ENCODE measurements around the gene EDN2. TPM values are rescaled to one million over a fixed set of nuclear protein-coding genes. Genes with fewer than 3 reads are reported as not detected.
A peak's percentile ranks its signal among the peaks of the same experiment; 100 is the strongest.

Gene EDN2
- not detected for total RNA-seq

DNA sequence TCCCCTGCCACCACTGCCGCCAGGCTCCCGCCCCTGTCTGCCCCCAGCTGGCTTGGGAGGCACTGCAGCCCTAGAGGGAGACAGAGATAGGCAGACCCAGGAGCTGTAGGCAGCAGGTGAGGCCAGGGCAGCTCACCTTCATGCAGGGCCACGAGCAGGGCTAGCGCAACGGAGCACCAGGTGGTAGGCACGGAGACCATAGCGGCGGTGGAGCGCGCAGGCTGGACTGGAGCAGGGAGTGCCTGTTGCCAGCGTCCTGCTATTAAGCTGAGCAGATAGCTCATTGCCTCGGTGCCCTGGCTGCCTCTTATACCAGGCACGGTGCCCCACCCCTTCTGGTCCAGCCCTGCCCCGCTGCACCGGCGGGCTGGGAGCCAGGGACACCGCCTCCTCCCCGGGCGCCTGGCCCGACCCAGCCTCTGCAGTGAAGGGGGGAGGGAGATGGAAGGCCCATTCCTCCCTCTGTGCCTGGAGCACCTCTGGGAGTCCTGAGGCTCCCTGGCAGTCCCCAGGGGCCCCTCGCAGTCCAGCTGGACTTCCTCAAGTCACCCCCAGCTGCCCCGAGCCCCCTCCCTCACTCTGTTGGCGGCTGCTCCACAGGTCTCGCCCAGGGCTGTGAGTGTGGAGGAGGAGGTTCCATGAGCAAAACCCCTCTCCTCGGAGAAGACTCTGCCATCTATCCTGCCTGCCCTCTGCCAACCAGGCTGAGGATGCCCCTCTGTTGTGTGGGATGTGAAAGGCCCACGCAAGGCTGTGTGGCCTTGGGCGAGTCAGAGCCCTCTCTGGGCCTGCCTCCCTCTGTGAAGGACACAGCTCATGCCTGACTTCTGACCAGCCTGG lies at the start of gene EDN2:
TSS of gene EDN2 (minus strand) at position 282 of the 840 bp plus-strand sequence. CDS start at position 200, 82 bp downstream.
- Mint-ChIP-seq H3K27me3 (peaks cover 26% of the 10 kb centered on the region), H3K4me3 (no peak within 1 kb of the TSS), H3K9me3 (no peaks in the 10 kb centered on the region), H3K4me1 (peaks cover 6% of the 10 kb centered on the region), H3K36me3 (no peaks in the 10 kb centered on the region), H3K27ac (no peak within 1 kb of the TSS)
- DNase-seq: no peak

GRCh38 chr1:41533731-41534080 lies 49.2 kb upstream of the EDN2 start:
- H3K27ac Mint-ChIP-seq: no peak overlapping the region
- H3K9me3 Mint-ChIP-seq: peaks cover 6% of the 10 kb centered on the region
- no peak overlapping the region for H3K4me3 Mint-ChIP-seq
- DNase-seq: no peak
- H3K27me3 Mint-ChIP-seq: no peaks in the 10 kb centered on the region
- H3K4me1 Mint-ChIP-seq: peaks cover 2% of the 10 kb centered on the region
- H3K36me3 Mint-ChIP-seq: peaks cover 28% of the 10 kb centered on the region

DNA sequence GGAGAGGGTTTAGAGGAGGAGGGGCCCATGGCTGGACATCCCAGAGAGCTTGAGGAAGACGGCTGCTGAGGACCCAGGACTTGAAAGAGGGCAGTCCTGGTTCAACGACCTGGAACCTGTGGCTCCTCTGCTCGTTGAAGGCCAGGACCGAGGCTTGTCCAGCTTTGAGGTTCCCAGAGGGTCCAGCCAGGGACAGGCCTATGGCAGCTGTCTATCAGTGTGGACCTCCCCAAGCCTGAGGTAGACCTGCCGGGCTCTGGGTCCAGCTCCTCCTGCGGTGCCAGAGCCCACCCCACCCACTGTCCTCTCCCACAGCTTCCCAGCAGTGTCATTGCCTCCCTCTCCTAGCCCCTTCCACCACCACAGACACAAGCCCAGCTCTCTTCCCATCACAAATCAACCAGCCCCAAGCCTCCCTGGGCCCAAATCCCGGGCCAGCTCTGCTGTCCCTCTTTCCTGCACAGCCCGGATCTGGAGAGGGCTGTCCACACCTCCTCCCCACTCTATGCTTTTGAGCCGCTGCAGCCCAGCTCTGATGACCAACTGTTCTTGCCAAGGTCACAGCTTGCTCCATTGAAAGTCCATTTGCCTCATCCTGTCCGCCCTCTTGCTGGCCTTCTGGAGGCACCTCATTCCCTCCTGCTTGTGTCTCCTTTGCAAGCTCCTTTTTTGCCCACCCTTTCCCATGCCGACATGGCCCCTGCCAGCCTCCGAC lies 48.7 kb upstream of the EDN2 start:
- Mint-ChIP-seq H3K27ac (no peak overlapping the region), H3K4me1 (peaks cover 2% of the 10 kb centered on the region), H3K27me3 (no peaks in the 10 kb centered on the region), H3K36me3 (peaks cover 28% of the 10 kb centered on the region), H3K9me3 (peaks cover 9% of the 10 kb centered on the region), H3K4me3 (no peak overlapping the region)
- DNase-seq: no peak

- Mint-ChIP-seq H3K27me3 (no peaks in the 10 kb centered on the region), H3K27ac (no peak overlapping the region), H3K36me3 (peaks cover 31% of the 10 kb centered on the region), H3K4me3 (no peak overlapping the region), H3K4me1 (peaks cover 2% of the 10 kb centered on the region), H3K9me3 (peaks cover 9% of the 10 kb centered on the region)
- DNase-seq: no peak
These were observed 47.9 kb upstream of the EDN2 start for GRCh38 chr1:41532206-41532975.

- no peak overlapping the region for H3K27ac Mint-ChIP-seq
- H3K4me1 Mint-ChIP-seq: no peaks in the 10 kb centered on the region
- H3K27me3 Mint-ChIP-seq: no peaks in the 10 kb centered on the region
- H3K9me3 Mint-ChIP-seq: peaks cover 9% of the 10 kb centered on the region
- no peak overlapping the region for H3K4me3 Mint-ChIP-seq
- H3K36me3 Mint-ChIP-seq: peaks cover 37% of the 10 kb centered on the region
- DNase-seq: no peak
These were observed 45.9 kb upstream of the EDN2 start for GRCh38 chr1:41530411-41530810.

- no peaks in the 10 kb centered on the region for H3K4me1 Mint-ChIP-seq
These were observed 45.3 kb upstream of the EDN2 start for GRCh38 chr1:41529621-41530395.

DNA sequence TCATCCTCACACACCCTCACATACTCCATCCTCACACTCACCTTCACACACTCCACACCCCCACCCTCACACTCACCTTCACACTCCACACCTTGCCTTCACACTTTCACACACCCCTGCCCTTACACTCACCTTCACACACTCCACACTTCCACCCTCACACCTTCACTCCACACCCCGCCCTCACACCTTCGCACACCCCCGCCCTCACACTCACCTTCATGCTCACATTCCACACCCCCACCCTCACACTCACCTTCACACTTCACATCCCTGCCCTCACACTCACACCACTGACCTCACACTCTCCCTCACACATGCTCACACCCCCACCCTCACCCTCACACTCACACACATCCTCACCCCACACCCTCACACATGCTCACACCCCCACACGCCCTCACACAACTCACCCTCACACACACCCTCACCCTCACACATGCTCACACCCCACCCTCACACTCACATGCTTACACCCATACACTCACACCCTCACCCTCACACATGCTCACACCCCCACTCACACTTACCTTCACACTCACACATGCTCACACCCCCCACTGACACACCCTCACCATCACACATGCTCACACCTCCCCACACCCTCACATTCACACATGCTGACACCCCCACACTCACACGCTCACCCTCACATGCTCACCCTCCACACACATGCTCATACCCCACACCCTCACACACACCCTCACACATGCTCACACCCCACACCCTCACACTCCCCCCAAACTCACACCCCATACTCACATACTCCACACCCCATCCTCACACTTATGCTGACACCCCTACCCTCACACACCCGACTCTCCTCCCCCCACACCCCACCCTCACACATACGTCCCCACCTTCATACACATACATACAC lies 44.5 kb upstream of the EDN2 start:
- DNase-seq: no peak
- no peak overlapping the region for H3K4me3 Mint-ChIP-seq
- H3K36me3 Mint-ChIP-seq: peaks cover 39% of the 10 kb centered on the region
- H3K27ac Mint-ChIP-seq: peak overlapping the region; percentile 27
- H3K27me3 Mint-ChIP-seq: no peaks in the 10 kb centered on the region
- peaks cover 9% of the 10 kb centered on the region for H3K9me3 Mint-ChIP-seq
- H3K4me1 Mint-ChIP-seq: no peaks in the 10 kb centered on the region

More at GRCh38 chr1:41529621-41530395, 45.3 kb upstream of the EDN2 start:
- H3K9me3 Mint-ChIP-seq: peaks cover 9% of the 10 kb centered on the region
- no peak for DNase-seq
- H3K36me3 Mint-ChIP-seq: peaks cover 37% of the 10 kb centered on the region
- H3K27ac Mint-ChIP-seq: no peak overlapping the region
- no peaks in the 10 kb centered on the region for H3K27me3 Mint-ChIP-seq
- no peak overlapping the region for H3K4me3 Mint-ChIP-seq

DNA sequence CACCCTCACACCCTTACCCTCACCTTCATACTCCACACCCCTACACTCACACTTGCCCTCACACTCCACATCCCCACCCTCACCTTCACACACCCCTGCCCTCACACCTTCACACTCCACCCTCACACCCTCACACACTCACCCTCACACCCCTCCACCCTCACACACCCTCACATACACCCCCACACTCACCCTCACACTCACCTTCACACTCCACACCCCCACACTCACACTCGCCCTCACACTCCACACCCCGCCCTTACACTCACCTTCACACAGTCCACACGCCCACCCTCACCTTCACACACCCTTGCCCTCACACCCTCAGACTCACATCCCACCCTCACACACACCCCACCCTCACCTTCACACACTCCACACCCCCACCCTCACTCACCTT lies 43.6 kb upstream of the EDN2 start:
- H3K27ac Mint-ChIP-seq: no peak overlapping the region
- no peaks in the 10 kb centered on the region for H3K4me1 Mint-ChIP-seq
- H3K9me3 Mint-ChIP-seq: peaks cover 9% of the 10 kb centered on the region
- DNase-seq: no peak
- H3K4me3 Mint-ChIP-seq: no peak overlapping the region
- no peaks in the 10 kb centered on the region for H3K27me3 Mint-ChIP-seq
- H3K36me3 Mint-ChIP-seq: peaks cover 37% of the 10 kb centered on the region

DNA sequence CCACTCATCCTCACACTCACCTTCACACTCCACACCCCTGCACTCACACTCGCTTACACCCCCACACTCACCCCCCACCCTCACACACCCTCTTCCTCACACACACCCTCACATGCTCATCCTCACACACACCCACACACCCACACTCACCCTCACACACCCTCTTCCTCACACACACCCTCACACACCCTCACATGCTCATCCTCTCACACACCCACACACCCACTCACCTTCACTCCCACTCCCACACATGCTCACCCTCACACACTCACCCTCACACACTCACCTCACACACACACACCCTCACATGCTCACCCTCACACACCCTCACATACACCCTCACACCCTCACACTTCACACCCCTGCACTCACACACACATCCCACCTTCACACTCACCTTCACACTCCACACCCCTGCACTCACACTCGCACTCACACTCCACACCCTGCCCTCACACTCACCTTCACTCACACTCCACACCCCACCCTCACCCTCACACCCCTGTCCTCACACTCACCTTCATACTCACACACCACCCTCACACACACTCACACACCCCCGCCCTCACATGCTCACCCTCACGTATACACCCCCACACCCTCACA lies 42.6 kb upstream of the EDN2 start:
- H3K36me3 Mint-ChIP-seq: peaks cover 34% of the 10 kb centered on the region
- no peak overlapping the region for H3K4me3 Mint-ChIP-seq
- no peaks in the 10 kb centered on the region for H3K4me1 Mint-ChIP-seq
- no peaks in the 10 kb centered on the region for H3K27me3 Mint-ChIP-seq
- DNase-seq: no peak
- H3K9me3 Mint-ChIP-seq: peaks cover 9% of the 10 kb centered on the region
- H3K27ac Mint-ChIP-seq: peak overlapping the region; percentile 35

DNA sequence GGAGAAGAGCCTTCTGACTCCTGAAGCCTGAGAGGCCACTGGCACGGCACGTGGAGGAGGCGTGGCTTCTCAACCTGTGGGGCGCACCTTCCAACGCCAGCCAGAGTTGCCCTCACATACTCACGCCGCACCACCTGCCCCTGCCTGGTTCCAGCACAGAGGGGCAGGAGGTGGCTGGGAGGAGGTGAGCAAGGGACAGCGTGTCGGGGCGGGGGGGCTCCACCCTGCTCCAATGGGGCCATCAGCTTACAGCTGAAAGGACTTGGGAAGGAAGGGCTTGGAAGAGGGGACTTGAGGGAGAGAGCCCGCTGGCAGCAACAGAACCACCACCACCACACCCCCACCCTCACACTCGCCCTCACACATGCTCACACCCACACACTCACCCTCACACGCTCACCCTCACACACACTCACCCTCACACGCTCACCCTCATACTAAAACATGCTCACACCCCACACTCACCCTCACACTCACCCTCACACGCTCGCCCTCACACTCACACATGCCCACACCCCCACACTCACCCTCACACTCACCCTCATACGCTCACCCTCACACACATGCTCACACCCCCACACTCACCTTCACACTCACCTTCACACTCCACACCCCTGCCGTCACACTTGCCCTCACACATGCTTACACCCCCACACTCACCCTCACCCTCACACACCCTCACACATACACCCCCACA lies 41.6 kb upstream of the EDN2 start:
- H3K9me3 Mint-ChIP-seq: peaks cover 9% of the 10 kb centered on the region
- no peak overlapping the region for H3K4me3 Mint-ChIP-seq
- H3K27ac Mint-ChIP-seq: no peak overlapping the region
- no peaks in the 10 kb centered on the region for H3K4me1 Mint-ChIP-seq
- no peaks in the 10 kb centered on the region for H3K27me3 Mint-ChIP-seq
- peaks cover 32% of the 10 kb centered on the region for H3K36me3 Mint-ChIP-seq
- no peak for DNase-seq

GRCh38 chr1:41524676-41525675 lies 40.5 kb upstream of the EDN2 start:
- H3K27ac Mint-ChIP-seq: no peak overlapping the region

DNA sequence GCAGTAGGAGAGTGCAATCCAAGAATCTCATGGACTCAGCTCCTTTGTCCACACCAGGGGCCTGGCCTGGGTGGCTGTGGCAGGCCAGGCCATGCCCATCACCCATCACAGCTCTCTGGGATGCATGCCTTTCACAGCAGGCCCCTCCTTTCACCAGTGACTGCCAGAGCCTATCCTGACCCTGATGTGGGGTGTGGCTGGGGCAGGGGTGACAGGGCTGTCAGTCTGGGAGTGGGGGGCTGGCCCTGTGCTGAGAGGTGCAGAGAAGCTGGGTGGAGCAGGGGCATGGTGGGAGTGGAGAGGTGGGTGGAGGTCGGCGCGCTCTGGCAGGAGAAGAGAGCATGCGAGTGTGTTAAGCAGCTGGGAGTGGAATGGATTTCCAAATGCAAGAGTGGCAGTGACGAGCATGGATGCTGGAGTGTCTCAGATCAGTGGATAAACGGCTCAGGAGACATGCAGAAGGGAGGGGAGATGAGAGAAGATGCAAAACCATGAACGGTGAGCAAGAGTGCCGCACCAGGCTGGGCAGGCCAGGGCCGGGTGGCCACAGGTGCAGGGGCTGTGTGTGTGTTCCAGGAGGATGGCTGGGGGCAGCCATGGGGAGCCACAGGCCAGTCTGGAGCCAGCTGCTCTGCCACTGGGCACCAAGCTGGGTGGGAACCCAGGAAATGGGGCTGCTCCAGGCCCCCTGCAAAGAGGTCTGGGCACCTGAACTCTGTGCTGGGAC lies 39.6 kb upstream of the EDN2 start:
- no peak for DNase-seq
- Mint-ChIP-seq H3K9me3 (peaks cover 6% of the 10 kb centered on the region), H3K4me3 (no peak overlapping the region), H3K36me3 (peaks cover 25% of the 10 kb centered on the region), H3K27ac (no peak overlapping the region), H3K27me3 (no peaks in the 10 kb centered on the region), H3K4me1 (no peaks in the 10 kb centered on the region)

More at GRCh38 chr1:41524676-41525675, 40.5 kb upstream of the EDN2 start:
- Mint-ChIP-seq H3K4me1 (no peaks in the 10 kb centered on the region), H3K9me3 (peaks cover 9% of the 10 kb centered on the region), H3K4me3 (no peak overlapping the region), H3K36me3 (peaks cover 29% of the 10 kb centered on the region), H3K27me3 (no peaks in the 10 kb centered on the region)
- DNase-seq: no peak

All from activated naive CD8-positive, alpha-beta T cell treated with anti-CD3 and anti-CD28 coated beads for 36 hours (primary cell).